T-helper 17 cell (primary cell): ENCODE results near the gene GRID1. TPM values are rescaled to one million over a fixed set of nuclear protein-coding genes. Genes with fewer than 3 reads are reported as not detected.

Experiments used
- ATAC-seq: fragments of 150-1000 bp; cut with Tn5 transposase; 2 replicates; pipeline ENCODE4 v1.10.0; 2021; ENCODE audit warnings: mild to moderate bottlenecking, moderate library complexity
- DNase-seq, 3 donors: peaks; one replicate each; pipeline versions ENCODE4 v3.0.0 to v3.0.0-alpha.2; 2020 to 2021
- H3K9me3 ChIP-seq: one replicate; pipeline ENCODE4 v1.7.0; 2013; ENCODE audit warnings: low read length, mild to moderate bottlenecking; ENCODE audit not compliant: control insufficient read depth, poor library complexity, severe bottlenecking
- H3K27ac Mint-ChIP-seq: one replicate; pipeline ENCODE4 v1.8.0; 2022; ENCODE audit warnings: mild to moderate bottlenecking, moderate library complexity, mixed read lengths
- H3K27me3 Mint-ChIP-seq: one replicate; pipeline ENCODE4 v1.8.0; 2022; ENCODE audit warnings: mixed read lengths
- H3K36me3 Mint-ChIP-seq: one replicate; pipeline ENCODE4 v1.8.0; 2022; ENCODE audit warnings: low read depth, mixed read lengths
- H3K4me1 Mint-ChIP-seq: one replicate; pipeline ENCODE4 v1.8.0; 2022; ENCODE audit warnings: mild to moderate bottlenecking, mixed read lengths
- H3K4me3 Mint-ChIP-seq: one replicate; pipeline ENCODE4 v1.8.0; 2022; ENCODE audit warnings: mild to moderate bottlenecking, moderate library complexity, mixed read lengths
- total RNA-seq, 4 donors: library from RNA in 2 of 4; stranded (reverse) in 2 of 4; gene quantifications; one replicate each; pipeline ENCODE4 v1.2.3 and lab custom pipeline; 2022 to 2026

GRID1 gene
- total RNA-seq, 2 donors from 2014 or later, result not detected

- no peak for DNase-seq
- no peak for ATAC-seq
Measured at GRCh38 chr10:86287966-86288579, 78.5 kb downstream of the GRID1 start.

GRCh38 chr10:86287110-86287793 lies 79.3 kb downstream of the GRID1 start:
- Mint-ChIP-seq H3K27me3 (peaks cover 25% of the 10 kb centered on the region), H3K4me1 (no peaks in the 10 kb centered on the region), H3K36me3 (no peaks in the 10 kb centered on the region), H3K4me3 (no peak overlapping the region), H3K27ac (no peak overlapping the region)
- ATAC-seq, result no peak
- H3K9me3 ChIP-seq, result no peaks in the 10 kb centered on the region
- DNase-seq, result no peak

More at GRCh38 chr10:86287966-86288579, 78.5 kb downstream of the GRID1 start:
- no peaks in the 10 kb centered on the region for H3K4me1 Mint-ChIP-seq
- no peak overlapping the region for H3K27ac Mint-ChIP-seq
- H3K27me3 Mint-ChIP-seq, result peaks cover 27% of the 10 kb centered on the region
- no peaks in the 10 kb centered on the region for H3K9me3 ChIP-seq
- H3K36me3 Mint-ChIP-seq, result no peaks in the 10 kb centered on the region
- H3K4me3 Mint-ChIP-seq, result no peak overlapping the region

GRCh38 chr10:86286236-86287109 lies 80.1 kb downstream of the GRID1 start:
- DNase-seq (no peak), ATAC-seq (no peak)
- no peaks in the 10 kb centered on the region for H3K9me3 ChIP-seq
- H3K36me3 Mint-ChIP-seq, result no peaks in the 10 kb centered on the region
- H3K4me1 Mint-ChIP-seq, result no peaks in the 10 kb centered on the region
- H3K4me3 Mint-ChIP-seq, result no peak overlapping the region
- H3K27ac Mint-ChIP-seq, result no peak overlapping the region
- H3K27me3 Mint-ChIP-seq, result peaks cover 18% of the 10 kb centered on the region

GRCh38 chr10:86285136-86285790 lies 81.3 kb downstream of the GRID1 start:
- ATAC-seq (no peak), DNase-seq (no peak)
- Mint-ChIP-seq H3K36me3 (no peaks in the 10 kb centered on the region), H3K27me3 (peaks cover 16% of the 10 kb centered on the region), H3K4me1 (no peaks in the 10 kb centered on the region), H3K4me3 (no peak overlapping the region), H3K27ac (no peak overlapping the region)
- H3K9me3 ChIP-seq, result no peaks in the 10 kb centered on the region

GRCh38 chr10:86284355-86285105 lies 82.1 kb downstream of the GRID1 start:
- no peak for ATAC-seq
- H3K36me3 Mint-ChIP-seq, result no peaks in the 10 kb centered on the region
- H3K27me3 Mint-ChIP-seq, result peaks cover 13% of the 10 kb centered on the region
- no peak for DNase-seq
- no peak overlapping the region for H3K4me3 Mint-ChIP-seq
- H3K27ac Mint-ChIP-seq, result no peak overlapping the region
- no peaks in the 10 kb centered on the region for H3K4me1 Mint-ChIP-seq
- no peaks in the 10 kb centered on the region for H3K9me3 ChIP-seq

- Mint-ChIP-seq H3K27ac (no peak overlapping the region), H3K4me3 (no peak overlapping the region), H3K4me1 (no peaks in the 10 kb centered on the region), H3K27me3 (peaks cover 12% of the 10 kb centered on the region), H3K36me3 (no peaks in the 10 kb centered on the region)
- ATAC-seq (no peak), DNase-seq (no peak)
- no peaks in the 10 kb centered on the region for H3K9me3 ChIP-seq
Measured at GRCh38 chr10:86283466-86284287, 82.9 kb downstream of the GRID1 start.

GRCh38 chr10:86282664-86283465 lies 83.7 kb downstream of the GRID1 start:
- Mint-ChIP-seq H3K4me3 (no peak overlapping the region), H3K4me1 (no peaks in the 10 kb centered on the region), H3K27ac (no peak overlapping the region), H3K36me3 (no peaks in the 10 kb centered on the region), H3K27me3 (peaks cover 12% of the 10 kb centered on the region)
- no peaks in the 10 kb centered on the region for H3K9me3 ChIP-seq
- DNase-seq (no peak), ATAC-seq (no peak)

GRCh38 chr10:86281396-86281795 lies 85.2 kb downstream of the GRID1 start:
- Mint-ChIP-seq H3K36me3 (peaks cover 2% of the 10 kb centered on the region), H3K4me3 (no peak overlapping the region), H3K27ac (no peak overlapping the region), H3K27me3 (peaks cover 12% of the 10 kb centered on the region), H3K4me1 (no peaks in the 10 kb centered on the region)
- H3K9me3 ChIP-seq, result no peaks in the 10 kb centered on the region
- no peak for ATAC-seq
- DNase-seq, result no peak

GRCh38 chr10:86269332-86269731 lies 97.3 kb downstream of the GRID1 start:
- ATAC-seq, result no peak
- H3K9me3 ChIP-seq, result no peaks in the 10 kb centered on the region
- Mint-ChIP-seq H3K36me3 (peaks cover 8% of the 10 kb centered on the region), H3K4me3 (no peak overlapping the region), H3K27ac (no peak overlapping the region), H3K27me3 (peaks cover 44% of the 10 kb centered on the region), H3K4me1 (peaks cover 6% of the 10 kb centered on the region)
- no peak for DNase-seq

GRCh38 chr10:86267286-86268195 lies 99.1 kb downstream of the GRID1 start:
- Mint-ChIP-seq H3K27me3 (peaks cover 57% of the 10 kb centered on the region), H3K27ac (no peak overlapping the region), H3K36me3 (peaks cover 8% of the 10 kb centered on the region), H3K4me1 (peaks cover 6% of the 10 kb centered on the region), H3K4me3 (no peak overlapping the region)
- ATAC-seq, result no peak
- DNase-seq, result no peak
- H3K9me3 ChIP-seq, result no peaks in the 10 kb centered on the region
